ENCODE measurements around the gene MSTO1.
"Not testable (repeated sequence)": the region's sequence is repeated elsewhere in the genome, so short reads cannot be mapped to it uniquely, and the experiment has no call there.

Gene MSTO1

DNA sequence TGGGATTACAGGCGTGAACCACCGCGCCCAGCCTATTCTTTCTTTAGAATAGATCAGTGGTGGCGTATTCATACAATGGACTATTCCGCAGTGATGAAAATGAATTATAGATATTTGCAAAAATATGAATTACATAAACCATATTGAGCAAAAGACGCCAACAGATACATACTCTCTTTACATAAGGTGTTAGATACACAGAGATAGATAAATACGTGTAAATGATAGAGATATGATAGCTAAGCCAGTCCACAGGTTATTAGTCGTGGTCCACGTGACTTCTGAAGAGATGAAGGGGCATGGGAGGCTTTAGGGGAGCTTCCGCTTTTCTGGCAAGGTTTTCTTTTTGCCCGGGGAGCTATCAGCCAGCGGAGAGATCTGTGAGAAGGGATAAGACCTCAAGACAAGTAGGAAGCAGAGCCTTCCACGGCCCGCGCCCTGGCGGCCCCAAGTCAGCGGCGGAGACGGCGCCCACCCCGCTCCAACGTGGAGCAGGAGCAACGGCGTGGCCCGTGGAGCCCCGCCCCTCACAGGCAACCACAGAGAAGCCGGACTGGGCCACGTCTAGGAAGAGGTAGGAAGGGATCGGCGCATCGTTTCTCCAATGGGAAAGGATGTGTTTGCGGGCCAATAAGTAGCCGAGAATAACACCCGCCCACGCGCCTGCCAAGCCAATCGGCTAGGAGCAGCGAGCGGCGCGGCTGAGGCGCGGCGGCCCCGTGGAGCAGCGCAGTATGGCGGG is at the start of gene MSTO1:
TSS of gene MSTO1 (plus strand) at position 704 of the 742 bp plus-strand sequence. CDS start at position 735, 31 bp downstream.
- peak; percentile 97 for DNase-seq

DNA sequence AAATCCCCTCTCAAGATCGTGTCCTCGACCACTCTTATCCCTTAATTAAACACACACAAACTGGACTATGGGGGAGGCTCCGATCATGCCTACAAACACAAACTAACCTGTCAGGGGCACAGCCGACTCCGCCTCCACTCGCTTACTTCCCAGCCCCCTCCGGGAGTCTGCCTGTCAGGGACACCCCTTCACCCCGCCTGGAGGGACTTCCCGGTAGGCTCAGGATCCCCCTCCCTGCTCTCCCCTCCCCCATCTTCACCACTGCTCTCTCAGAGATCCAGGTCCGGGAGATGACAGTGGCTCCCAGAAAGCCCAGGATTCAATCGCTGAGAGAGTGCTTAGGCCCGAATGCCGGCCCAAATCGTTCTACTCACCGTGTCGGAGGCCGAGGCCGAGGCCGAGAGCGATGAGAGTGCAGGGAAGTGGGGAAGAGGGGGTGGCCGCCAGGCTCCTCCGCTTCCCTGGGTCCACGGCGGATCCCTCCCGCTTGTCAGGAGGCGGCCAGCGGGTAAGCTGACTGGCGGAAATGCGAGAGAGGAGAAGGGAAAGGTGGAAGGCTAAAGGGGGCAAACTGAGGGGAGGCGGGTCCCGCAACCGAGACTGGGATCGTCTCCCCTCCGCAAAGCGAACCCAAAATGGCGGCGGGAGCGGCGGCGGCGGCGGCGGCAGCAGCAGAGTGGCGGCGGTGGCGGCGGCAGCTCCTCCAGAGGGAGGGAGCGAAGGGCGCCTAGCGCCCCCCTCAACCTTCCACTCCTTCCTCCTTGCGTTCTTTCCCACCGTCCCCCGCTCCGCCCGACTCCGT is 48.0 kb upstream of the MSTO1 start:
- not testable (repeated sequence) for DNase-seq

DNA sequence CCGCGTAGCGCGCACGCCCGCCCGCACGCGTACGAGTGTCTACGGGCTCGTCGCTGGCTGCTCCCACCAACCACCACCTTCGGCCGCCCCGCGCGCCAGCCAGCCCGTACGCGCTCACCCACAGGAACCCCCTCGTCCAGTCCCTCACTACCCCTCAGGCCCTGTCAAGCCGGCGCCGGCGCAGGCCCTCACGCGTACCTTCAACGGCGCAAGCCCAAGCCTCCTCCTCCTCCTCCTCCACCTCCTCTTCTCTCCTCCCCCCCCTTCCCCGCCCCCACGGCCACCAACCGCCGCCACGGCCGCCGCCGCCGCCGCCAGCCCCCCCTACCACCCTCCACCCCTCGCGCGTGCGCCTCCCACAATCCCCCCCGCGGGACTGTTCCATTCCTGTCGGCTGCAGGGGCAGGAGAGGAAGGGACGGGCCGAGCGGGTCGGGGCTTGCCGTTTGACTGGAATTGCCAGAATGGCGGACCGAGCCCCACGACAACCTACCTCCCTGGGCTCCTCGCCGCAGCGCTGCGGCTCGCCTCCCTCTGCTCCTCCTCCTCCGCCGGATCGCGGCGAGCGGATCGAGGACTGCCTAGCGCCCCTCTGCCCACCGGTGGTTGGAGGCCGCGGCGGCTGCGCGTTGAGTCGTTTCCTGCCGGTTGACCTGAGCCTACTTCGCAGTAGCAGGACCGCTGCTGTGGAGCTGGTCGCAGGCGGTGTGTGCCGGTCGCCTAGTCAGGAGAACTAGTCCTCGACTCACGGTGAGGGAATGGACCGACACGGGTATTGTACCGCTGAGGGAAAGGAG is 47.2 kb upstream of the MSTO1 start, which contains the start of gene ASH1L:
TSS of gene ASH1L (minus strand) at position 223 of the 796 bp plus-strand sequence. CDS start 41,284 bp downstream, outside the sequence.
- peak; percentile 98 for DNase-seq

DNA sequence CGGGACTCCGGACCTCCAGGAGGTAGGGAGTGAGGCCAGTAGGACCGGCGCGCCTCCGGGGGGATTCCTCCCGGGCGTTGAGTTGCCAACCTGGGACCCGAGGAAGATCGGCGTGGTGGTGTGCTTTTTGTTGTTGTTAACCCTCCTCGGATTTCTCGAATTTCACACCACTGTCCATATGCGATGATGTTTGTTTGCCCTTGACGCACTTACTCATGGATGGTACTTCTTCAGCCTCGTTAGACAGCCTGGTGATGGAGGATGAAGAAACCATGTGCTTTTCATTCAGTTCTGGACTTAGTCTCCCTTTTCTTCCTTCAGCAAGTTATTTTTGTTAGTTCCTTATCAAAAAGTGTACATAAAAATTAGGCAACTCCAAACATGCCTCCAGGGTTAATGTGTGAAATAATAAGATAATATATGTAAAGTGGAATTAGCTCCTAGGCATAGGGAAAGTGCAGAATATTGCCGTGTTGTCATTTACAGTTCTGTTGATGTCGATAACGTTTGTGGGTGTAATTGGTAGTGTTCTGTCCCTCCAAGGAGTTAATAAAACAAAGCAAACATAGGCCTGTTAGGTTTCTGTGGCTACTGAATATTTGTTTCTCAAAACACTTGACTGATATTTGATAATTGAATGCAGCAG is 46.5 kb upstream of the MSTO1 start:
- DNase-seq, result peak; percentile 61

DNA sequence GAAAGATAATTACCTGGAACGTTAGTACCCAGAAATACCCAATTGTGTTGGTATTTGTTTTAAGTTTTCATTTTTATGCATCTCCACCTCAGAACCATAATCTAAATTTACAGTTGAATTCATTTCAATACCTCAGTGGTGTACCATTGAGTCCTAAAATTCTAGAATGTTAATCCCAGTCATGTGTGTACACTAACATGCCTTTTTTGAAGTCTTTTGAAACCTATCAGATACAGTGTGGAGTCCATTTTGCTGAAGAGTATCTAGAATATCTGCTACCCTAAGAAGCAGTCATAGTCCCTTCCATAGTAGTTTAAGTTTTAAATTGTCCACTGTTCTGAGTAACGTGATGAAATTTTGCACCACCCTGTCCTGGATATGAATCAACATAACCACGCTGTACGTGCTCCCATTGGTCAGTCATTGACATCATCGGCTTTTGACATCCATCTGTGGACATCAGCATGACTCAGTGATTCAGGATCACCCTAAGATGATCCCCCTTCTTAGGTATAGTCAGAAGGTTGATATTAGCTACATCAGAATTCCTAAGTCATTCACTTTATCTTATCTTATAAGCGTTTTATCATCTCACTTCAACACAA is 39.9 kb upstream of the MSTO1 start:
- DNase-seq, result no peak

DNA sequence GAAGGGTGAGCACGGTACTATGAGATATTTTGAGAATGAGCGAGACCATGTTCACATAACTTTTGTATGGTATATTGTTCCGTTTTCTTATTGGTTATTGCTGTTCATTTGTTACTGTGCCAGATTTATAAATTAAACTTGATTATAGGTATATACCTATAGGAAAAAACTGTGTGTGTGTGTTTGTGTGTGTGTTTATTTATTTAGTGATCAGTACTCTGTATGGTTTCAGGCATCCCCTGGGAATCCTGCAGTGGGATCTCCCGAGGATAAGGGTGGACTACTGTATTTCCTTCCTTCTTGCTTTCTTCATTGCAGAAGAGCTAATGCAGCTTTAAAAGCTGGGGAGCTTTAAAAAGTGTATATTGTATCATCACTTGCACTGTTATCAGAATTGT is 39.4 kb upstream of the MSTO1 start:
- DNase-seq, result no peak

DNA sequence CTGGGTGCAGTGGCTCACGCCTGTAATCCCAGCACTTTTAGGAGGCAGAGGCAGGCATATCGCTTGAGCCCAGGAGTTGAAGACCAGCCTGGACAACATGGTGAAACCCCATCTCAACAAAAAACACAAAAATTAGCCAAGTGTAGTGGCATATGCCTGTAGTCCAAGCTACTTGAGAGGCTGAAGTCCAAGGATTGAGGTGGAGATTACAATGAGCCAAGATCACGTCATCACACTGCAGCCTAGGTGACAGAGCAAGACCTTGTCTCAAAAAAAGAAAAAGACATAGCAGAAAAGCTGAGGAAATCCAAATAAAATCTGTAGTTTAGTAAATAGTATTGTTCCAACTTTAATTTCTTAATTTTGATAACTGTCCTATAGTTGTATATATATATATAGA is 35.9 kb upstream of the MSTO1 start:
- DNase-seq, result no peak

DNA sequence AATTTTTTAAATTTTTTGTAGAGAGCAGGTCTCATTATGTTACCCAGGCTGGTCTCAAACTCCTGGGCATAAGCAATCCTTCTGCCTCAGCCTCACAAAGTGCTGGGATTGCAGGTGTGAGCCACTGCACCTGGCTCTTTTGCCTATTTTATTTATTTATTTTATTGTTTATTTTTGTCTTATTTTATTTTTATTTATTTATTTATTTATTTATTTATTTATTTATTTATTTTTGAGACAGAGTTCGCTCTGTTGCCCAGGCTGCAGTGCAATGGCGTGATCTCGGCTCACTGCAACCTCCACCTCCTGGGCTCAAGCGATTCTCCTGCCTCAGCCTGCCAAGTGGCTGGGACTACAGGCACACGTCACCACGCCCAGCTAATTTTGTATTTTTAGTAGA is 34.4 kb upstream of the MSTO1 start:
- not testable (repeated sequence) for DNase-seq

DNA sequence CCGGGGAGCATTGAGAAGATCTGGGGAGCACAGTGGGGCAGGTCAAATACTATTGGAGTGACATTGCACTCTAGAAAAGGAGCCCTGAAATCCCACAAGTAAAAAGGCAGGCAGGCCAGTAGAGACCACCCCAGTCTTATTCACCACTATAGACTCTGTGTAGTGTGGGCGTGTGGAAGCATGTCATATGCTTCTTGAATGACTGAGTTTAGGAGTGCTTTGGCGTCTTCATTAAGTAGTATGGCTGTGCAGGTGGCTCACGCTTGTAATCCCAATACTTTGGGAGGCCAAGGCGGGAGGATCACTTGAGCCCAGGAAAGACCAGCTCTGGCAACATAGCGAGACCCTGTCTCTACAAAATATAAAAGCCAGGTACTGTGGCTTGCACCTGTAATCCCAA is 26.2 kb upstream of the MSTO1 start:
- DNase-seq, result not testable (repeated sequence)

DNA sequence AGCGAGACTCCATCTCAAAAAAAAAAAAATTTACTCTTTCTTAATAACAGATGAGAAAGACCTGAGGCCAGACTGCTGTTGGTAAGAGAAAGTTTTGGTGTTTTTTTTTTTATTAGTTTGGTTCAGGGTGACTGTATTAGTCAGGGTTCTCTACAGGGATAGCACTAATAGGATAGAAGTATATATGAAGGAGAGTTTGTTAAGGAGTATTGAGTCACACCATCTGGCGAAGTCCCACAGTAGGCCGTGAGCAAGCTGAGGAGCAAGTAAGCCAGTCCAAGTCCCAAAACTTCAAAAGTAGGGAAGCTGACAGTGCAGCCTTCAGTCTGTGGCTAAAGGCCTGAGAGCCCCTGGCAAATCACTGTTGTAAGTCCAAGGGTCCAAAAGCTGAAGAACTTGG is 20.7 kb upstream of the MSTO1 start:
- not testable (repeated sequence) for DNase-seq

DNA sequence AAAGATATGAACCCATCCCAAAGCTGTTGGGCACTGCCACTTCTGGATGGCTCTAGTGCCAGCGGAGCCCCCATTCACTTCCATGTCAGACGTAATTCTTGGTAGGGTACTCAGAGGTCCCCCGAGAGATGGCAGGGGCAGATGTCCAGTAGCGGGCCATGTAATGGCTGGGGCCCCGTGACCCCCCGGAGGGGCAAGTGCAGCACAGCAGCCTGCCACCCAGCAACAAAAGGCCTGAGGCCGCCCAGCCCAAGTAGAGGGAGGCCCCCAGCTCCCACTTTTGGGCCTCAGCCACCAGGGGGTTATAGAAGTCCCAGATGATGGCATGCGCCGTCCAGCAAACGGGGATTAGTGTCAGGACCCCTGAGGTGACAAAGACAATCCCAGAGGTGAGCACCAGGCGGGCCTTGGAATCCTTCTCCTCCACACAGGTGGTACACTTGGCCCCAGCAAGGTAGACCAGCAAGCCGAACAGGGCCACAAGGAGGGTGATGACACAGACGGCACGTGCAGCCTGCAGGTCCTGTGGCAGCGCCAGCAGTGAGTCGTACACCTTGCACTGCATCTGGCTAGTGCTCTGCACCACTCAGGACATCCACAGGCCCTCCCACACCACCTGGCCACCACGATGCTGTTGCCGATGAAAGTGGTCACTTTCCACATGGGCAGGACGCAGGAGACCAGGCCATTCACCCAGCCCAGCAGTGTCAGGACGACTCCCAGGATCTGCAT is 19.3 kb upstream of the MSTO1 start:
- DNase-seq, result not testable (repeated sequence)

DNA sequence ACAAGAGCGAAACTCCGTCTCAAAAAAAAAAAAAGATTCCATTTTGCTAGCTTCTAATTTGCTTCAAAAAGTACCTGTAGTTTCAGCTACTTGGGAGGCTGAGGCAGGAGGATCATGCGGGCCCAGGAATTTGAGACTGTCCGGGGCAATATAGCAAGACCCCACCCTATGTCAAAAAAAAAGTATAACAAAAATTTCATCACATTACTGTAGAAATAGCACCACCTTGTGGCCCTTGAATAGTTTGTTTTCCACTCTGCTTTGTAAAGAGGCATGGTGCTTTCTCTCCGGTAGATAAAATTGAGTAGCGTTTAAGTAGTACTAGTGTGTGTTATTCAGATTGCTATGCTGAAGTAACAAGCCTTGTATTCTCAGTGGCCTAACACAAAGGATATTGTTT is 18.2 kb upstream of the MSTO1 start:
- peak; percentile 60 for DNase-seq

DNA sequence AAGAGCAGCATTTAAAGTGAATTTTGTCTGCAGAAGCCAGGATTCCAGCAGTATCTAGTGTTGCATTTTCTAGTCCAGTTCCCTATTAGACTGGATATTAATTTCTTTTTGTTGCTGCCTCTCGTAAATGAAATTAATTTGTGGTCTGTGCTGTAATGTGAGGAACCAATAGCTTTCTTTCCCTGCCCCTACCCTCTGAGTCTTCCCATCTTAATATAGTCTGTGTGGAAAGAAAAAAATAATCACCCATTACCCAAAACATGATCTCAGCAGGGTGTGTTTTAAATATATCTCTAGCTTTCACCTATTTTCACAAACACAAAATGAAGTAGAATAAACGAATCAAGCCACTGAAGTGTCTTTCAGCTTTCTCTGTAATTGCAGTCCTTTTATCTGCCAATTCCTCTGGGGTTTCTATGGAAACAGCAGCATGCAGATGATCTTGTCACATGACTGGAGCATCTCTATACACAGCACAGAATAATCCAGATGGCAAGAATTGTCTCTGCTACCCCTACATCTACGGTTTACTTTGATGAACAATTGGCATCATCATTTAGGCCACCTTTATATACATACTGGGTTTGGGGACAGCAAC is 14.0 kb upstream of the MSTO1 start:
- DNase-seq, result not testable (repeated sequence)

DNA sequence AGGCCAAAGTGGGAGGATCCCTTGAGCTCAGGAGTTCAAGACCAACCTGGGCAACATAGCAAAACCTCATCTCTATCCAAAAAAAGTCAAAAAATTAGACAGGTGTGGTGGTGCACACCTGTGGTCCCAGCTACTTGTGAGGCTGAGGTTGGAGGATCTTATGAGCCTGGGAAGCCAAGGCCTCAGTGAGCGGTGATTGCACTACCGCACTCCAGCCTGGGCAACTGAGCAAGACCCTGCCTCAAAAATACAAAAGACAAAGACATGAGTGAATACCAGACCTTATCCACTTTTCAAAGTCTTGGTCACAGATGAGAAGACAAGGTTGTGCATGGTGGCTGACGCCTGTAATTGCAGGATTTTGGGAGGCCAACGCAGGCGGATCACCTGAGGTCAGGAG is 13.2 kb upstream of the MSTO1 start:
- no peak for DNase-seq

DNA sequence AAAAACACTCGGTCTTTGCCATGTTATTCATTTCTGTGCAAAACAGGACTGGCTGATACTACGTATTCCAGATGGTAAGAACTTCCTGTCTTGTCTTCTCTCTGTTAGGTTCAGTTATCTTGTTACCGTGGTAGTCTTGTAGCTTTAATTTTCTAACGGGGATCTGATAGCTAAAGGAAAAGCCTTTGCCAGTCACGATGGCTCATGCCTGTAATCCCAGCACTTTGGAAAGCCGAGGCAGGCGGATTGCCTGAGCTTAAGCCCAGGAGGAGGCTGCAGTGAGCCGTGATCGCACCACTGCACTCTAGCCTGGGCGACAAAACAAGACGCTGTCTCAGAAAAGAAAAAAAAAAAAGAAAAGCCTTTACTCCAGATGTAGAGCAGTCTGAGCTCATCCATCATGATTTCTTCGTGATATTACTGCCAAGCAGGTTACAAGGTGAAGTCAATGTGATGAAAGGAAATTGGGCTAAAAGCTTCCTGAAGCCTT is 11.1 kb upstream of the MSTO1 start:
- DNase-seq, result no peak

DNA sequence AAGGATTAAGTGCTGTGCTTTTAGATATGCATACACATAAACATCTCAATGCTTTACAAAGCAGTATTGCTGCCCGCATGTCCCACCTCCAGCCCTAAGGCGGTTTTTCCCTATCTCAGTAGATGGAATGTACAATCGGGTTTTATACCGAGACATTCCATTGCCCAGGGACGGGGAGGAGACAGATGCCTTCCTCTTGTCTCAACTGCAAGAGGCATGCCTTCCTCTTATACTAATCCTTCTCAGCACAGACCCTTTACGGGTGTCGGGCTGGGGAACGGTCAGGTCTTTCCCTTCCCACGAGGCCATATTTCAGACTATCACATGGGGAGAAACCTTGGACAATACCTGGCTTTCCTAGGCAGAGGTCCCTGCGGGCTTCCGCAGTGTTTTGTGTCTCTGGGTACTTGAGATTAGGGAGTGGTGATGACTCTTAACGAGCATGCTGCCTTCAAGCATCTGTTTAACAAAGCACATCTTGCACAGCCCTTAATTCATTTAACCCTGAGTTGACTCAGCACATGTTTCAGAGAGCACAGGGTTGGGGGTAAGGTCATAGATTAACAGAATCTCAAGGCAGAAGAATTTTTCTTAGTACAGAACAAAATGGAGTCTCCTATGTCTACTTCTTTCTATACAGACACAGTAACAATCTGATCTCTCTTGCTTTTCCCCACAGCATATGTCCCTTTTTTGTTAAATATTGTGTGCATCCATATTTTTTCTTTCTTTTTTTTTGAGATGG is 10.0 kb upstream of the MSTO1 start:
- not testable (repeated sequence) for DNase-seq

DNA sequence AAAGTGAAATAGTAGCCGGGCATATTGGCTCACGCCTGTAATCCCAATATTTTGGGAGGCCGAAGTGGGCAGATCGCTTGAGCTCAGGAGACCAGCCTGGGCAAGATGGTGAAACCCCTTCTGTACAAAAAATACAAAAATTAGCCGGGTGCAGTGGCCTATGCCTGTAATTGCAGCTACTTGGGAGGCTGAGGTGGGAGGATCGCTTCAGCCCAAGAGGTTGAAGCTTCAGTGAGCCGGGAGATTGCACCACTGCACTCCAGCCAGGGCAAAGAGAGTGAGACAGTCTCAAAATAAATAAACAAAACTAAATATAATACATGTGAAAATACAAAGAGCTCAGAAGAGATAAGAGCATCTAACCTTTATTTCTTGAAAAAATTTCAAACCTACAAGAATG is 2.3 kb upstream of the MSTO1 start:
- DNase-seq, result no peak

DNA sequence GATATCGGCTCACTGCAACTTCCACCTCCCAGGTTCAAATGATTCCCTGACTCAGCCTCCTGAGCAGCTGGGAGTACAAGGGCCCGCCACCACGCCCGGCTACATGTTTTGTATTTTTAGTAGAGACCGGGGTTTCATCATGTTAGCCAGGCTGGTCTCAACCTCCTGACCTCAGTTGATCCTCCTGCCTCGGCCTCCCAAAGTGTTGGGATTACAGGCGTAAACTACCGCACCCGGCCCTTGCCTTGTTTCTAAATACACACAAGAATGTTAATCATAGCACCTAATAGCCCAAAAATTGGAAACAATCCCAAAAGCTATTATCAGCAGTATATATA is 1.2 kb upstream of the MSTO1 start:
- no peak for DNase-seq

DNA sequence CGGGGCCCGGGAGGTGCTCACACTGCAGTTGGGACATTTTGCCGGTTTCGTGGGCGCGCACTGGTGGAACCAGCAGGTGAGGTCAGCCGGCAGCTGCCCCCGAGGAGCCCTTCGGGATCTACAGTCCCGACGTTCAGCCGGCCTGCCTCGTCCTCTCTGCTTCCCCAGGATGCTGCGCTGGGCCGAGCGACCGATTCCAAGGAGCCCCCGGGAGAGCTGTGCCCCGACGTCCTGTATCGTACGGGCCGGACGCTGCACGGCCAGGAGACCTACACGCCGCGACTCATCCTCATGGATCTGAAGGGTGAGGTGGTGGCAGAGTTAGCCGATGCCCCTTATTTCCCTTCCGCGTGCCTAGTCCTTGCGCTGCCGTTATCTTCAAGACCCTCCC is 234 bp downstream of the MSTO1 start:
- DNase-seq, result not testable (repeated sequence)

DNA sequence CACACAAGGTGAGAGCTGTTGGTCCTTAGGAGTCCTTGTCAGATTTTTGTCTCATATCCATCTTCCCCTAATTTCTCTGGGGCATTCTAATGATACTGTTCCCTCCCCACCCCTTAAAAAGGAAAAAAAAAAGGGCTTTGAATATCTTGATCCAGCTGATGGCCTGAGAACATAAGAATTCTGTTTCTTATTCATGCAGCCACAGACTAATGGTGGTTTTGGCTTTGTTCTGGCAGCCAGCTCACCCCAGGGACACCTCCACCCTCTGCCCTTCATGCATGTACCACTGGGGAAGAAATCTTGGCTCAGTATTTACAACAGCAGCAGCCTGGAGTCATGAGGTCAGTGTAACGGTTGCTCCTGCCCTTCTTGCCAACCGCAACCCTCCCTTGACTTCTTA is 3.2 kb downstream of the MSTO1 start:
- not testable (repeated sequence) for DNase-seq
